NCI-H526 (cell line): ENCODE data around the gene KLF16.

Source experiments
- DNase-seq, 2 experiments: peaks; one replicate each; lab custom pipeline; 2025; lab: John Stamatoyannopoulos, UW

The KLF16 gene

GRCh38 chr19:1807695-1808394 is 55.5 kb downstream of the KLF16 start:
- DNase-seq: no peak

DNA sequence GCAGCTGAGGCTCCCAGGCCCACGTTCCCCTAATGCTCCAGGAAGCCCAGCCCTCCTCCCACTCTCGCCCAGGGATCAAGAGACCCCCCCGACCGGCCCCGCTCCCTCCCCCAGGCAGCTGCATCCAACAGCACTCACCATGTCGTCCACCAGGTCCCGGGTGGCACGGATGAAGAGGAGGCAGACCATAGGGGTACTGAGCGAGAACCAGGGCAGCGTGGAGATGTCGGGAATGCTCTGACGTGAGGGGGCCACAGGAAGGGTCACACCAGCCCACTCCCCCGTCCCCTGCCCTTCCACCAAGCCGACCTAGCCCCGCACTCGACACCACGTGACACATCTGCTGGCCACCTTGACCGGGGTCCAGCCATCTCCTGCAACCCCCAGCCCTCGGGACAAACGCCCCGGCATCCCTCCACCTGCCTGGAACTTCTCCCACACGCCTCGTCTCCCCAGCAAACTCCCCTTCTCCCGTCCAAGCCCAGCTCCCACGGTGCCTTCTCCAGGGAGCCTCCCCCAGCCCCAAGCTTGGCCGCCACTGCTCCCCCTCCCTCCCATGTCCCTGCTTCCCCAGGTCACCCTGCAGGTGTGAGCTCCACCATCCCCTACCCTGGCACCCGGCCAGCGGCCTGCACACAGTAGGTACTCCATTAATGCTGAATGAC is 56.2 kb downstream of the KLF16 start:
- no peak for DNase-seq

GRCh38 chr19:1806184-1807029 is 57.0 kb downstream of the KLF16 start:
- DNase-seq: no peak

GRCh38 chr19:1805401-1806183 is 57.8 kb downstream of the KLF16 start:
- no peak for DNase-seq

GRCh38 chr19:1804858-1805257 is 58.5 kb downstream of the KLF16 start:
- DNase-seq: no peak
